Hepatic stellate cell (primary cell): ENCODE measurements around the gene ZMIZ2.
"Not testable (repeated sequence)": the region's sequence is repeated elsewhere in the genome, so short reads cannot be mapped to it uniquely, and the experiment has no call there.

Experiments used
- DNase-seq: peaks from one replicate; pipeline ENCODE4 v3.0.0; 2011; ENCODE audit warnings: low spot score

The ZMIZ2 gene

DNA sequence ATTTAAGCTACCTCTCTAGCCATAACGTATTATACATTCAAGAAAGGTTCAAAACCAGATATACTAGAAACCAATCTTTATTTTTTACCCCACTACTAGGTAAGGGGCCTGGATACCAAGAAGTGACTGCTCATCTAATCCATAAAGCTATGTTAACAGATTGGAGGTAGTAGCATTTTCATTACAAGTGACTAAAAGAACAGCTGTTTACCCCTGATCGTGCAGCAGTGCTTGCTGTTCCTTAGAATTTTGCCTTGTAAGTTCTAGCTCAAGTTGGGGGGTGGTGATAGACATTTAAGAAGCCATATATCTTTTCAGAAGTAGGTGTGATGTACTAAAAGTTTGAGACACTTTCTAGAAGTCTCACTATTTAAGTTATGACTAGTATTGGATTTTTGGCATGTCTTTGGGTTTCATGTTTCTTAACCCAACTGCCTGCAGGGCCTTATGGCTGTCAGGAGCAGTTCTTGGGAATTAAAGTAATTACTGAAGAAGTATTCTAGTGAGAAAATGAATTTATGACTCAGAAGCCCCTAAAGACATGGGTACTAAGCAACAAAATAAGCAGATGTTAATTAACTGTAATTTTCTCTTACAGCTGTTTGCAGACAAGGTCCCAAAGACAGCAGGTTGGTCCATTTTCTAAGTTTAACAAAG, 50.1 kb downstream of the ZMIZ2 start:
- DNase-seq: no peak

DNA sequence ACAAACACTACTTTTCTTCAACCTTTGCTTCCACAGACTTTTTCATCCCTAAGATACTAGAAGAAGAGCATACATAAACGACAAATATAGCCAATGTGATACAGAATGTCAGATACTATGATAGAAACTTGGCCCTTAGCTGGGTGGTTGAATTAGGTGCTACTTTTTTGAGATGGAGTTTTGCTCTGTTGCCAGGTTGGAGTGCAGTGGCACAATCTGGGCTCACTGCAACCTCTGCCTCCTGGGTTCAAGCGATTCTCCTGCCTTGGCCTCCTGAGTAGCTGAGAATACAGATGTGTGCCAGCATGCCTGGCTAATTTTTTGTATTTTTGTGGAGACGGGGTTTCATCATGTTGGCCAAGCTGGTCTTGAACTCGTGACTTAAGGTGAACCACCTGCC, 51.3 kb downstream of the ZMIZ2 start:
- DNase-seq: no peak

DNA sequence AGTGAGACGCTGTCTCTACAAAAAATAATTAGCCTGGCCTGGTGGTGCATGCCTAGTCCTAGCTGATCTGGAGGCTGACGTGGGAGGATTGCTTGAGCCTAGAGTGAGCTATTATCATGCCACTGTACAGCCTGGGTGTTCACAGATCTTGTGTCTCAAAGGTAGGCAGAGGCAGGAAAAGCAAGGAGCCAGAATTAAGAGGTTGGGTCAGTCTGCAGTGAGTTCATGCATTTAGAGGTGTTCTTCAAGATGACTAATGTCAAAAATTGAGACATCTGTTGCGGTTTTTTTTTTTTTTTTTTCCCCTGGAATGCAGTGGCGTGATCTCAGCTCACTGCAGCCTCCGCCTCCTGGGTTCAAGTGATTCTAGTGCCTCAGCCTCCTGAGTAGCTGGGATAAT, 53.2 kb downstream of the ZMIZ2 start:
- no peak for DNase-seq

DNA sequence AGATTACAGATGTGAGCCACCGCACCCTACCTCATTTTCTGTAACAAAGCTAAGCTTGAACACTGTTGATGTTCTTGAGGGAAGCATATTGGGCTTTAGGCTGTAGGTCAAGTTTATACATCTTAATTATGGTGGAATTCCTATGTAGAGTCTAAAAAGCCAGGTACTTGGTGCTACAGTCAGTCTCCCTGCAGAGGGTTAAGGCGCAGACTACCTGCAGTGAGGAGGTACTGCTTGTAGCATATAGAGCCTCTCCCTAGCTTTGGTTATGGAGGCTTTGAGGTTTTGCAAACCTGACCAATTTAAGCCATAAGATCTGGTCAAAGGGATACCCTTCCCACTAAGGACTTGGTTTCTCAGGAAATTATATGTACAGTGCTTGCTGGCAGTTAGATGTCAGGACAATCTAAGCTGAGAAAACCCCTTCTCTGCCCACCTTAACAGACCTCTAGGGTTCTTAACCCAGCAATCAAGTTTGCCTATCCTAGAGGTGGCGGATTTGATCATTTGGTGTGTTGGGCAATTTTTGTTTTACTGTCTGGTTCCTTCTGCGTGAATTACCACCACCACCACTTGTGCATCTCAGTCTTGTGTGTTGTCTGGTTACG, 53.9 kb downstream of the ZMIZ2 start:
- no peak for DNase-seq

DNA sequence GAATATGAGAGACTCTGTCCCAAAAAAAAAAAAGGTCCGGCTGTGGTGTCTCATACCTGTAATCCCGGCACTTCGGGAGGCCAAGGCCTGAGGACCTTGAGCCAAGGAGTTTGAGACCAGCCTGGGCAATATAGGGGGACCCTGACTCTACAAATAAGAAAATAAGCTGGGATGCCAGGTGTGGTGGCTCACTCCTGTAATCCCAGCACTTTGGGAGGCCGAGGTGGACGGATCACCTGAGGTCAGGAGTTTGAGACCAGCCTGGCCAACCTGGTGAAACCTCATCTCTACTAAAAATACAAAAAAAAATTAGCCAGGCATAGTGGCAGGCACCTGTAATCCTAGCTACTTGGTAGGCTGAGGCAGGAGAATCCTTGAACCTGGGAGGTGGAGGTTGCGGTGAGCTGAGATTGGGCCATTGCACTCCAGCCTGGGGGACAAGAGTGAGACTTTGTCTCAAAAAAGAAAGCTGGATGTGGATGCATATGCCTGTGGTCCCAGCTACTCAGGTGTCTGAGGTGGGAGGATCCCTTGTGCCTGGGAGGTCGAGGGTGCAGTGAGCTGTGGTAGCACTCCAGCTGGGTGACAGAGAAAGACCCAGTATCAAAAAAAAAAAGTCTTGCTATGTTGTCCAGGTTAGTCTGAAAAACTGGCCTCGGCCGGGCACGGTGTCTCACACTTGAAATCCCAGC, 55.3 kb downstream of the ZMIZ2 start:
- DNase-seq: not testable (repeated sequence)

DNA sequence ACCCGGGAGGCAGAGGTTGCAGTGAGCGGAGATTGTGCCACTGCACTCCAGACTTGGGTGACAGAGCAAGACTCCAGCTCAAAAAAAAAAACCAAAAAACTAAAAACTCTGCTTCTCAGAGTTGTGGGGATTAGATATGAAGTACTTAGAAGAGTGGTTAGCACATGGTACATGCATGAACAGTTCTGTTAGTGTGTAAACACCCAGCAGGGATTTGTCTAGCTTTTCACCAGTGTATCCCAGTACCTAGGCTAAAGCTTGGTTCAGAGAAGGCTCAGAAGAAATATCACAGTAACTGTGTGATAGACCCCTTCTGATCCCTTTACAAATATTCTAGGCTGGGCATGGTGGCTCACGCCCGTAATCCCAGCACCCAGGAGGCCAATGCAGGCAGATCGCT, 57.3 kb downstream of the ZMIZ2 start:
- no peak for DNase-seq

DNA sequence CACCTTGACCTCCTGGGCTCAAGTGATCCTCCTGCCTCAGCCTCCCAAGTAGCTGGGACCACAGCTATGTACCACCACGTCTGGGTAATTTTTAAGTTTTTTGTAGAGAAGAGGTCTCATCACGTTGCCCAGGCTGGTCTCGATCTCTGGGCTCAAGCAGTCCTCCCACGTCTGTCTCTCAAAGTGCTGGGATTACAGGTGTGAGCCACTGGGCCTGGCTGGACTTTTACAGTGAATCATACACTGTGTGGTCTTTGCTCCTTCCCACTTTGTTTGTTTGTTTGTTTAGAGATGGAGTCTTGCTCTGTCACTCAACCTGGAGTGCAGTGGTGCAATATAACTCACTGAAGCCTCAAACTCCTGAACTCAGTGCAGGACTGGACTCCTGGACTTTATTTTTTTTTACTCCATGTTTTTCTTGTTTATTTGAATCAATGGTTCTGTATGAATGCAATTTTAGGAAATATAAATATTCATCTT, 60.3 kb downstream of the ZMIZ2 start:
- DNase-seq: no peak

DNA sequence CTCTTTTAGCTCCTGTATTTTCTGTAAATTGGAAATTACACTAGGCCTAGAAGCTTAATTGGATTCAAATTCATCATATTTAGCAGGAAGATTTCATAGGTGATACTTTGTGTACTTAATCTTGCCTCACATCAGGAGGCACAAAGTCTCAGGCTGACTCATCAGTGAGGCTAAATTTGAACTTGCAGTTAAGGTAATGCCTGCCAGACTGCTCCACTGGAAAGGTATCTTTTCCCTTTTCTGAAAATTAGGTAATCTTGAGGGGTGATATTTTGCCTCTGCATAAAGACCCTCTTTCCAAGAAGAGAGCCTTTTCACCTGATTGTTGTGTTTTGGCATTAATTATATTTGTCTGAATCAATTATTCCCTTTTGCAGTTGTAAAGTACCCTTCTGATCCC, 62.4 kb downstream of the ZMIZ2 start:
- no peak for DNase-seq

DNA sequence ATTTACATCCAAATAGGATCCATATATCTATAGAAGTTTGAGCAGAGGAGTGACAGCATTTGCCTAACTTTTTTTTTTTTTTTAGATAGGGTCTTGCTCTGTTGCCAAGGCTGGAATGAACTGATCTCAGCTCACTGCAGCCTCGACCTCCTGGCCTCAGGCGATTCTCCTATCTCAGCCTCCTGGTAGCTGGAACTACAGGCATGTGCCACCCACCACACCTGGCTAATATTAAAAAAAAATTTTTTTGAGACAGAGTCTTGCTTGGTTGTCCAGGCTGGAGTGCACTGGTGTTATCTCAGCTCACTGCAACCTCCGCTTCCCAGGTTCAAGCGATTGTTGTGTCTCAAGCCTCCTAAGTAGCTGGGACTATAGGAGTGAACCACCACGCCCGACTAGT, 62.9 kb downstream of the ZMIZ2 start:
- DNase-seq: no peak

DNA sequence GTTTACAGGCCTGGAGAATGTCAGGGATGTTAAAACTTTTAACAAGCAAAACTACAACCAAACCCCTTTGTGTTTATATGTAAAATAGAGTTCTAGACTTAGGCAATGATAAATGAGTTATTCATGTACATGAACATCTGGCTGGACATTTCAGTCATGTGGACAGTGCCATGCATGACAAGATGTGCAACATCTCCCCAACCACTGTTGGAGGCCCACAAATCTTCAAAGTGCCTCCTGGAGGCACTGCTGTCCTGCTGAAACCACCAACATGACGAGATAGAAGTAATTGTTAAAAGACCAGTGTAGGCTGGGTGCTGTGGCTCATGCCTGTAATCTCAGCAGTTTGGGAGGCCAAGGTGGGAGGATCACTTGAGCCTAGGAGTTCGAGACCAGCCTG, 66.3 kb downstream of the ZMIZ2 start:
- DNase-seq: no peak

DNA sequence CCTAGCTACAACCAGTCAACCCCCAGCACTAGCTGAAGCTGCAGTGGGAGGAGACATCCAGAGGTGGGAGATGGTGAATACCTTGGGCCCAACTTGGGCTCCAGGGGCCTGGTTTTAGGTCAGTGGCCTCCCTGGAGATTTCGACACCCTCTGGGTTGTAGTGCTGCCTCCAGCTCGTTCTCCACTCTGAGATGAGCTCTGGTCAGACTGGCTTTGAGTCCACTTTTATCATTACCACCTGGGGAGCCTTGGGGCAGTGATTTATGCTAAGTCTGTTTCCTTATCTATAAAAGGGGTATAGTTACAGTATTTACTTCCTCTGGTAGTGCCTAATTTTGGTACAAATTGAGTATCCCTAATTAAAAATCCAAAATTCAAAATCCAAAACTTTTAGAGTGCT, 70.6 kb downstream of the ZMIZ2 start:
- no peak for DNase-seq
